Gastroesophageal sphincter (tissue), 4 donors: ENCODE data around the gene RAB22A. TPM values are rescaled to one million over a fixed set of nuclear protein-coding genes. Genes with fewer than 3 reads are reported as not detected.
A peak's percentile ranks its signal among the peaks of the same experiment; 100 is the strongest.

Experiments
- ATAC-seq: fragments of 150-250 bp; one replicate; pipeline ENCODE4 v1.9.1; 2016; ENCODE audit warnings: mild to moderate bottlenecking, moderate library complexity
- H3K27ac ChIP-seq, 4 donors: fragments of 200-600 bp; sonication (generic) in 3 of 4; 1 replicate in 3 of 4; 2 replicates in 1 of 4; pipeline ENCODE4 v1.5.1; 2016 to 2019
- H3K27me3 ChIP-seq: fragments of 200-600 bp; sonication (generic); one replicate; pipeline ENCODE4 v1.5.1; 2019
- H3K36me3 ChIP-seq, 2 donors: fragments of 200-600 bp; sonication (generic); one replicate each; pipeline ENCODE4 v1.5.1; 2019; ENCODE audit warnings: control low read depth in 1 of 2
- H3K4me1 ChIP-seq, 3 donors: fragments of 200-600 bp; sonication (generic); 1 replicate in 2 of 3; 2 replicates in 1 of 3; pipeline ENCODE4 v1.5.1; 2016 to 2019; ENCODE audit warnings: control low read depth in 2 of 3
- H3K4me3 ChIP-seq, 2 donors: fragments of 200-600 bp; sonication (generic); one replicate each; pipeline ENCODE4 v1.5.1; 2019; ENCODE audit warnings: mild to moderate bottlenecking in 1 of 2, moderate library complexity in 1 of 2
- H3K9me3 ChIP-seq, 3 donors: fragments of 200-600 bp; sonication (generic); one replicate each; pipeline ENCODE4 v1.5.1; 2017 to 2019; ENCODE audit warnings: control low read depth in 2 of 3
- EP300 ChIP-seq: sonication (generic); formaldehyde crosslinking; IDR thresholded peaks from one replicate; pipeline ENCODE4 v1.6.1; 2017; ENCODE audit warnings: antibody characterized with exemption, mild to moderate bottlenecking
- POLR2A ChIP-seq, 2 donors: fragments of 450-650 bp; IDR thresholded peaks; one replicate each; pipeline ENCODE4 v1.6.1; 2017; ENCODE audit warnings: antibody characterized with exemption in 2 of 2, mild to moderate bottlenecking in 2 of 2, moderate library complexity in 1 of 2
- POLR2AphosphoS5 ChIP-seq: sonication (generic); formaldehyde crosslinking; IDR thresholded peaks from one replicate; pipeline ENCODE4 v1.6.1; 2017; ENCODE audit warnings: antibody characterized with exemption
- WGBS, 2 donors: methylation state at CpG; one replicate each; pipeline ENCODE4 v1.1.5; 2018; ENCODE audit warnings: low coverage in 1 of 2; 5-methylcytosine and 5-hydroxymethylcytosine counted together
- total RNA-seq, 4 donors: library from RNA; depleted of rRNA; stranded (reverse); fragments of >200 nt; gene quantifications; one replicate each; pipeline ENCODE4 v1.1.0, GENCODE V29; 2016
- TF ChIP-seq, protein P1 (sequence below), 4 experiments: fragments of 200-600 bp in 2 of 4; fragments of 450-650 bp in 2 of 4; sonication (generic) in 1 of 4; IDR thresholded peaks; one replicate each; pipeline ENCODE4 v1.5.1; 2017 to 2019; ENCODE audit warnings: antibody characterized with exemption in 4 of 4, mild to moderate bottlenecking in 2 of 4, moderate library complexity in 2 of 4

RAB22A gene
- total RNA-seq, 4 donors from 2014 or later = 23.2 to 26.8 (median 25.6) TPM

DNA sequence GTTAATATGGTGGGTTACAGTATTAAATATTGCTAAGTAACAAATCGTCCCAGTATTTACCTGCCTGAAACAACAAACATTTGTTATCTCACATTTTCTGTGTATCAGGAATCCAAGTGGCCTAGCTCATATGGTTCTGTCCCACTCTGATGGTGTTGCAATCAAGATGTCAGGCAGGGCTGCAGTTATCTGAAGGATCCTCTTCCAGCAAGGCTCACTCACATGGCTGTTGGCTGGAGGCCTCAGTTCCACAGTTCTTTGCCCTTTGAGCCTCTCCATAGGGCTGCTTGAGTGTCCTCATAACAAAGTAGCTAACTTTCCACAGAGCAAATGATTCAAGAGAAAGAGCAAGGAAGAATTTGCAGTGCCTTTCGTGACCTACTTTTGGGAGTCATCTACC, 17.7 kb downstream of the RAB22A start:
- no peak overlapping the region for H3K4me3 ChIP-seq
- H3K36me3 ChIP-seq = no peaks in the 10 kb centered on the region
- TF ChIP-seq POLR2A (IDR thresholded peaks at IDR 0.05) = no peak
- TF ChIP-seq, protein P1, sequence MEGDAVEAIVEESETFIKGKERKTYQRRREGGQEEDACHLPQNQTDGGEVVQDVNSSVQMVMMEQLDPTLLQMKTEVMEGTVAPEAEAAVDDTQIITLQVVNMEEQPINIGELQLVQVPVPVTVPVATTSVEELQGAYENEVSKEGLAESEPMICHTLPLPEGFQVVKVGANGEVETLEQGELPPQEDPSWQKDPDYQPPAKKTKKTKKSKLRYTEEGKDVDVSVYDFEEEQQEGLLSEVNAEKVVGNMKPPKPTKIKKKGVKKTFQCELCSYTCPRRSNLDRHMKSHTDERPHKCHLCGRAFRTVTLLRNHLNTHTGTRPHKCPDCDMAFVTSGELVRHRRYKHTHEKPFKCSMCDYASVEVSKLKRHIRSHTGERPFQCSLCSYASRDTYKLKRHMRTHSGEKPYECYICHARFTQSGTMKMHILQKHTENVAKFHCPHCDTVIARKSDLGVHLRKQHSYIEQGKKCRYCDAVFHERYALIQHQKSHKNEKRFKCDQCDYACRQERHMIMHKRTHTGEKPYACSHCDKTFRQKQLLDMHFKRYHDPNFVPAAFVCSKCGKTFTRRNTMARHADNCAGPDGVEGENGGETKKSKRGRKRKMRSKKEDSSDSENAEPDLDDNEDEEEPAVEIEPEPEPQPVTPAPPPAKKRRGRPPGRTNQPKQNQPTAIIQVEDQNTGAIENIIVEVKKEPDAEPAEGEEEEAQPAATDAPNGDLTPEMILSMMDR (IDR thresholded peaks at IDR 0.05) = no peak
- TF ChIP-seq POLR2AphosphoS5 = no peak
- no peak for TF ChIP-seq EP300
- no peaks in the 10 kb centered on the region for H3K9me3 ChIP-seq
- H3K4me1 ChIP-seq = peaks cover 0 to 33% (median 0%) of the 10 kb centered on the region in 3 donors
- ATAC-seq = peak; percentile 57
- WGBS, 2 donors = 82 to 83% methylated on average over 1 to 2 of the region's 2 CpGs
- H3K27me3 ChIP-seq = no peaks in the 10 kb centered on the region
- no peak overlapping the region for H3K27ac ChIP-seq

DNA sequence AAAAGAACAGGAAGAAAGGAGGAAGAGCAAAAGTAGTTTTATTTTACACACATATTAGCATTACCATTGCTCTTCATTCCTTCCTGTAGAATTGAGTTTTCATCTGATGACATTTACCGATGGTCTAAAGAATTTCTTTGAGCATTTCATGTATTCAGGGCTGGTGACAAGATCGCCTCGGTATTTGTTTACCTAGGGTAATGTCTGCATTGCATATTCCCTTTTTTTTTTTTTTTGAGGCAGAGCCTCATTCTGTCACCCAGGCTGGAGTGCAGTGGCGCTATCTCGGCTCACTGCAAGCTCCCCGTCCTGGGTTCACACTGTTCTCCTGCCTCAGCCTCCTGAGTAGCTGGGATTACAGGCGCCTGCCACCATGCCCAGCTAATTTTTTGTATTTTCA, 19.3 kb downstream of the RAB22A start:
- H3K27me3 ChIP-seq = no peaks in the 10 kb centered on the region
- no peak overlapping the region for H3K4me3 ChIP-seq
- no peaks in the 10 kb centered on the region for H3K9me3 ChIP-seq
- no peak for ATAC-seq
- H3K27ac ChIP-seq = no peak overlapping the region
- WGBS, 2 donors = 81 to 95% methylated on average over 4 of the region's 7 CpGs
- peaks cover 0 to 20% (median 0%) of the 10 kb centered on the region in 3 donors for H3K4me1 ChIP-seq
- TF ChIP-seq POLR2AphosphoS5 = no peak
- TF ChIP-seq POLR2A (IDR thresholded peaks at IDR 0.05) = no peak
- no peak for TF ChIP-seq EP300
- TF ChIP-seq, protein P1 (IDR thresholded peaks at IDR 0.05) = no peak
- no peaks in the 10 kb centered on the region for H3K36me3 ChIP-seq

DNA sequence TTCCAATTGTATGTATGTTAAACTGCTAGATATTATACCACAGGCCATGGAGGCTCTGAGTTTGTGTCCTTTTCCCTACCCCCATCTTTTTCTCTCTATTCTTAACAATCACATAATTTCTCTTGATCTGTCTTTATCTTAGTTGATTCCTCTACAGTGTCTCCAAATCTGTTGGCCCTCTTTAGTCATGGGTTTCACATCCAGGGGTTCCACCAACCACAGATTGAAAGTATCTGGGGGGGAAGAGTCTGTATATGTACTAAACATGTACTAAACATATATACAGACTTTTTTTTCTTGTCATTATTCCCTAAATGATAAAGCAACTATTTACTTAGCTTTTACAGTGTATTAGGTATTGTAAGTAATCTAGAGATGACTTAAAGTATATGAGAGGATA, 20.2 kb downstream of the RAB22A start:
- H3K27ac ChIP-seq = no peak overlapping the region
- ATAC-seq = no peak
- peaks cover 0 to 20% (median 0%) of the 10 kb centered on the region in 3 donors for H3K4me1 ChIP-seq
- TF ChIP-seq EP300 (no peak), POLR2A (IDR thresholded peaks at IDR 0.05) (no peak), POLR2AphosphoS5 (no peak)
- TF ChIP-seq, protein P1 (IDR thresholded peaks at IDR 0.05) = no peak
- no peak overlapping the region for H3K4me3 ChIP-seq
- H3K9me3 ChIP-seq = no peaks in the 10 kb centered on the region
- H3K27me3 ChIP-seq = no peaks in the 10 kb centered on the region
- H3K36me3 ChIP-seq = no peaks in the 10 kb centered on the region

DNA sequence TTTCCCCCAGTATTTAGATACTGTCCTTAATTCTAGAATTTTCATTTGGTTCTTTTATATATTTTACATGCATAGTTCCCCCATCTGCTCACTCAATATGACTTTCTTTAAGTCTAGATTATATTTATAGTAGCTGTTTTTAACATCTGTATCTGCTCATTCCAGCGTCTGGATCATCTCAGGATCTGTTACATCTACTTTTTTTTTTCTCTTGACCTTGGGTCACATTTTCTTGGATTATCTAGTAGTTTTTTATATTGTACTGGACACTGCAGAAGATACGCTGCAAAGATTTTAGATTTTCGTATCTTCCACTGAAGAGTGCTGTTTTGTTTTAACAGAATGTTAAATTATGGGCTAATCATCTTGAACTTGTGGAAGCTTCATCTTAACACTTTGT, 20.7 kb downstream of the RAB22A start:
- H3K27ac ChIP-seq = no peak overlapping the region
- no peak for TF ChIP-seq POLR2AphosphoS5
- TF ChIP-seq POLR2A (IDR thresholded peaks at IDR 0.05) = no peak
- no peak for TF ChIP-seq EP300
- TF ChIP-seq, protein P1 (IDR thresholded peaks at IDR 0.05) = no peak
- no peaks in the 10 kb centered on the region for H3K27me3 ChIP-seq
- no peak for ATAC-seq
- no peak overlapping the region for H3K4me3 ChIP-seq
- H3K4me1 ChIP-seq = peaks cover 0 to 20% (median 0%) of the 10 kb centered on the region in 3 donors
- no peaks in the 10 kb centered on the region for H3K9me3 ChIP-seq
- H3K36me3 ChIP-seq = no peaks in the 10 kb centered on the region
- WGBS, 2 donors = 52 to 53% methylated on average over 3 of the region's 3 CpGs

DNA sequence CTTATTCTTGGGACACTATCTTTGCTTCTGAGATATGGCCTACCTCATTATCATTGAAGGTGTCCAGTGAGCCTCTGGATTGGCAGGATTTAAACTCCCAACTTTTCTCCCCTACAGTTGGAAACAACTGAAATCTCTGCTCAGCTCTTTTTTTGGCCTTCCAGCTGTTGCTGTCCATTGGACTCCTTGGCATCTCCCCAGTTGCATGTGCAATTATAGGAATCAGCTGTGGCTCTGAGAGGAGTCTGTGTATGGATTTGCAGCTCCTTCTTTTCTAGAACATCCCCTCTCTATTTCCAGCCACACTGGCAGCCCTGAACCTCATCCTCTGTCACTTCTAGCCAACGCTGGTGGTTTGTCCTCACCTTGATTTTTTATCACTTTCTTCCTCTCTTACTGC, 21.2 kb downstream of the RAB22A start:
- no peak for ATAC-seq
- Histone ChIP-seq H3K27ac (no peak overlapping the region), H3K4me3 (no peak overlapping the region), H3K27me3 (no peaks in the 10 kb centered on the region), H3K4me1 (peaks cover 0 to 20% (median 0%) of the 10 kb centered on the region in 3 donors), H3K36me3 (no peaks in the 10 kb centered on the region), H3K9me3 (no peaks in the 10 kb centered on the region)
- TF ChIP-seq, protein P1 (IDR thresholded peaks at IDR 0.05) = no peak
- TF ChIP-seq EP300 (no peak), POLR2A (IDR thresholded peaks at IDR 0.05) (no peak), POLR2AphosphoS5 (no peak)
- WGBS, 2 donors = 53% methylated on average over 1 of the region's 1 CpG
